GM13977 (cell line): ENCODE data around the gene MLANA.

Source experiments
- DNase-seq: peaks from one replicate; pipeline ENCODE4 v3.0.0; 2012; ENCODE audit warnings: low spot score
- CTCF ChIP-seq: IDR thresholded peaks from 2 replicates; pipeline ENCODE4 v1.5.1; 2012; ENCODE audit warnings: mild to moderate bottlenecking, control low read depth; ENCODE audit not compliant: insufficient read depth; ENCODE audit errors: extremely low read depth, missing control alignments
- in situ Hi-C: fragments of 300-500 bp; cut with MboI; formaldehyde crosslinking; loops from one replicate; pipeline ENCODE4 v1.12.0; 2022; ENCODE audit warnings: low sequenced_read_pairs, low pct_unique_long_range_greater_than_20kb, mixed read lengths, inconsistent platforms; ENCODE audit not compliant: unreplicated experiment

Gene MLANA

GRCh38 chr9:5890641-5891040 lies at the start of gene MLANA:
MLANA (plus strand) TSS chr9:5890889; CDS start chr9:5892475, 1,586 bp downstream.
- TF ChIP-seq CTCF = no peak
- no peak for DNase-seq
- in situ Hi-C loops = loop anchor here (25.0 kb wide), 1 partner anchor 422 kb away; no protein-coding TSS in a partner anchor

GRCh38 chr9:5841771-5842573 lies 48.7 kb upstream of the MLANA start:
- DNase-seq = no peak
- TF ChIP-seq CTCF = no peak
- in situ Hi-C loops = no loop called here

- TF ChIP-seq CTCF = no peak
- no peak for DNase-seq
- in situ Hi-C loops = no loop called here
Observed at GRCh38 chr9:5842929-5843793, 47.5 kb upstream of the MLANA start.

GRCh38 chr9:5843794-5844471 lies 46.8 kb upstream of the MLANA start:
- no peak for TF ChIP-seq CTCF
- DNase-seq = no peak
- in situ Hi-C loops = no loop called here

GRCh38 chr9:5845157-5845531 lies 45.5 kb upstream of the MLANA start:
- TF ChIP-seq CTCF = no peak
- DNase-seq = no peak
- in situ Hi-C loops = no loop called here

- DNase-seq = no peak
- TF ChIP-seq CTCF = no peak
Observed at GRCh38 chr9:5846096-5846495, 44.6 kb upstream of the MLANA start.

More at GRCh38 chr9:5846096-5846495, 44.6 kb upstream of the MLANA start:
- in situ Hi-C loops = no loop called here
